ENCODE measurements around the gene CLCN7.

- TF ChIP-seq CTCF (IDR thresholded peaks at IDR 0.05 in 4 of 5, conservative IDR thresholded peaks at IDR 0.05 in 1 of 5) (no peak), POLR2A (IDR thresholded peaks at IDR 0.05) (no peak)
Observed at GRCh38 chr16:1453316-1453715, 21.5 kb downstream of the CLCN7 start.
